Measurements from ENCODE around the gene GRAMD2A. TPM values are rescaled to one million over a fixed set of nuclear protein-coding genes. Genes with fewer than 3 reads are reported as not detected.

Gene GRAMD2A
- total RNA-seq, 4 donors from 2014 or later = 0.65 TPM; not detected in 3

GRCh38 chr15:72217216-72217615 lies 19.6 kb upstream of the GRAMD2A start:
- no peak for TF ChIP-seq CTCF (IDR thresholded peaks at IDR 0.05; ENCODE audit: low read depth)

GRCh38 chr15:72216079-72216478 lies 18.5 kb upstream of the GRAMD2A start:
- no peak for TF ChIP-seq CTCF (IDR thresholded peaks at IDR 0.05; ENCODE audit: low read depth)

GRCh38 chr15:72207558-72208085 lies 10.0 kb upstream of the GRAMD2A start:
- no peak for TF ChIP-seq CTCF (IDR thresholded peaks at IDR 0.05; ENCODE audit: low read depth)

- no peak for TF ChIP-seq CTCF (IDR thresholded peaks at IDR 0.05; ENCODE audit: low read depth)
Observed at GRCh38 chr15:72206677-72207000, 9.1 kb upstream of the GRAMD2A start.

- TF ChIP-seq CTCF (IDR thresholded peaks at IDR 0.05; ENCODE audit: low read depth) = no peak
Observed at GRCh38 chr15:72205896-72206676, 8.5 kb upstream of the GRAMD2A start.

- TF ChIP-seq CTCF (IDR thresholded peaks at IDR 0.05; ENCODE audit: low read depth) = no peak
Observed at GRCh38 chr15:72205273-72205672, 7.7 kb upstream of the GRAMD2A start.

GRCh38 chr15:72203507-72203837 lies 5.9 kb upstream of the GRAMD2A start:
- no peak for TF ChIP-seq CTCF (IDR thresholded peaks at IDR 0.05; ENCODE audit: low read depth)
